H1 (cell line): Measurements from ENCODE around the gene SPC24. TPM values are rescaled to one million over a fixed set of nuclear protein-coding genes. Genes with fewer than 3 reads are reported as not detected.

Experiments
- CHD1 ChIP-seq: IDR thresholded peaks from 2 replicates; pipeline ENCODE4 v1.6.1; 2012; ENCODE audit warnings: low read depth, low read length, improper control_type of control experiment
- CHD7 ChIP-seq: fragments of 300-600 bp; sonication (generic); IDR thresholded peaks from 2 replicates; pipeline ENCODE4 v1.7.1; 2012; ENCODE audit warnings: low read length, moderate library complexity, mild to moderate bottlenecking, inconsistent platforms; ENCODE audit not compliant: insufficient replicate concordance
- GABPA ChIP-seq: IDR thresholded peaks from 2 replicates; pipeline ENCODE4 v1.6.1; 2011; ENCODE audit warnings: mild to moderate bottlenecking, low read length, moderate library complexity, borderline replicate concordance; ENCODE audit not compliant: insufficient read depth
- RFX5 ChIP-seq: IDR thresholded peaks from 2 replicates; pipeline ENCODE4 v1.6.1; 2011; ENCODE audit warnings: low read depth, low read length, improper control_type of control experiment, borderline replicate concordance
- TAF7 ChIP-seq: optimal IDR thresholded peaks from 2 replicates; pipeline ENCODE3; 2011; ENCODE audit warnings: low read depth, mild to moderate bottlenecking, inconsistent platforms, low read length, moderate library complexity, borderline replicate concordance
- polyA plus RNA-seq, 7 experiments: library from polyadenylated mRNA; depleted of rRNA in 3 of 7; stranded (reverse) in 5 of 7; unstranded in 2 of 7; fragments of >200 nt in 5 of 7; fragments of 200-250 nt in 2 of 7; gene quantifications; 1 replicate in 5 of 7; 2 replicates in 1 of 7; 4 replicates in 1 of 7; pipeline versions ENCODE4 v1.2.1 to v1.2.3, GENCODE V29; 2011 to 2013; ENCODE audit warnings: missing spikeins in 2 of 7, mixed read lengths in 2 of 7
- total RNA-seq: library from RNA; stranded (reverse); fragmentation: NEBNext Ultra II Directional; extraction: Animal tissue kit (Norgen Biotek cat#: 25700); gene quantifications from 2 replicates; pipeline ENCODE4 v1.2.1, GENCODE V29; 2021

SPC24 gene
- total and polyA plus RNA-seq, 2 of the 8 experiments (the other 6 are each of a cell fraction or from before 2014, with no cell fraction given), result 17.7 to 42.4 TPM

DNA sequence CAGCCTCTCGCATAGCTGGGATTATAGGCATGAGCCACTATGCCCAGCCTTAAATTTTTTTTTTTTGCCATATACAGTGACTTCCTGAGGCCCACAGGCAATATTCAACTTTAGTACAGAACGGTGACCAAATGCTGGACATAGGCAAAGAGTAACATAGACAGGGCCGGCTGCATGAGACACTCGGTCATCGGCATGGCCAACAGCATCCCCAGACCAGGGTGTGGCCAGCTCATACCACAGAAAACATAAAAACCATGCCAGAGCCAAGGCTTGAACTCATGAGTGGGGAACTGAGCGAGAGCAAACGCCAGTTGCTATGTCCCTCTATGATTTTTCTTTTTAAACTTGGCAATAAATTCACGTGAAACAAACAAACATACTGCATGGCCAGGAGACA is 24.8 kb upstream of the SPC24 start (continued):
- TF ChIP-seq CHD7 (no peak), RFX5 (no peak), CHD1 (no peak), GABPA (no peak), TAF7 (no peak)
